ENCODE data around the gene ZNF629. TPM values are rescaled to one million over a fixed set of nuclear protein-coding genes. Genes with fewer than 3 reads are reported as not detected.
"Not testable (repeated sequence)": the region's sequence is repeated elsewhere in the genome, so short reads cannot be mapped to it uniquely, and the experiment has no call there.

ZNF629 gene
- total RNA-seq = 1 to 10 TPM in 1 of 2 donors, under 1 TPM in 1; 0.16 to 3.6 TPM

DNA sequence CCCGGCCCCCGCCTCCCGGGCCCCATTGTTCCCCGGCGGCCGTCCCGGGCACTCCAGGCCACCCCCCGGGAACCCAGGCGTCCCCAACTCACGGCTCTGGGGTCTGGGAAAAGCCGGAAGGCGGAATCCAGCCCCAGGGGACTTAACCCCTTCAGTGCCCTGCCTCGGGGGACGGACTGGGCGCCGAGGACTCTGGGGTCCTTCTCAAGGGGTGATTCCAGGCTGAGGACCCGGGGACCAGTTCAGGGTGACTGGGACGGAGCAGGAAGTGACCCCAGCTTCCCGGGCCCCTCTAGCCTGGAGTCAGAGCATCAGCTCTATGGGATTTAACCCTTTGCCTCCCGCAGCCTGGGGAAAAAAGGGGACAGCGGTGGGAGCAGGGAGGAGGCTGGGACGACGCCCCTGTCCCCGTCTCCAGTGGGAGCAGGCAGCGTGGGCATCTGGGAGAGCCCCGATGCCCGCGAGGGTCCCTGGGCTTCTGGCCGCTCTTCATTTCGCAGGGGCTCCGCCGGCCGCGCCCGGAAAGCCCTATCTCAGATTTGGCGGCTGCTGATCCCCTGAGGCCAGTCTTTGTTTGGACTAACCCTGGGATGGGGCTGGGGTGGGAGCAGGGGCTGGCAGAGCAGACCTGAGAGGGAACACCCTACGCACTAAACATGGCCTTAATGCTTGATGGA, at the start of gene ZNF629:
Gene ZNF629 (minus strand): TSS at position 270 of the 677 bp plus-strand sequence. CDS start 2,723 bp downstream, outside the sequence.
- Mint-ChIP-seq H3K36me3 (no peaks in the 10 kb centered on the region), H3K27ac (peak within 1 kb of the TSS; percentile 38 to 72), H3K9me3 (no peaks in the 10 kb centered on the region)
- DNase-seq (ENCODE audit: low spot score in 2 of 2) = no peak
- peak; percentile 49 to 56 for ATAC-seq

DNA sequence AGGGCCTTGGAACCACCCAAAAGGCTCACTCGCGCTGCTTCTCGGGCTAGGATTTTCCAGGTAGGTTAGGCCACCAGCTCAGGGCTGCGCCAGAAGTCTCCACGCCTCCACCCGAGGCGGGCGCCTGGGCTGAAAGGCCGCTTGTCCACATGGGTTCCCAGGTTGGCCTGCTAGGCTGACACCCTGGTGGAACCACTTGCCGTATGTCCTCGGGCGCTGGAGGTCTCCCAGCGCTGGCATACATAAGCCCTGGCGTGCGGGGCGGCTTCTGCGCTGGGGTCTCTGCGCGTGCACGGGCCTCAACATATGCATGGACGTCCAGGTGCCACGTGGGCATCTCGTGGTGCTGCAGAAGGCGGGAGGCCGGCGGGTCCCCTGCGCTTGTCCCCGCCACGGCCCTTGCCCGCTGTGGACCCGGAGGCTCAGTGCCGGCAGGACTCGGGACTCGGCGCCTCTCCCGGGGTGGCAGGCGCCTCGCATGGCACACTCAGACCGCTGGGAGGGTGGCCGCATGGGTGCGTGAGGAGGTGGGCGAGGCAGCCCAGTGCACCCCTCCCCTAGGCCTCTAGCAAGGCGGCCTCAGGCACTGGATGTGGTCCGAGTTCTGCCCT, 47.2 kb upstream of the ZNF629 start:
- H3K27ac Mint-ChIP-seq = no peak overlapping the region
- ATAC-seq = no peak

GRCh38 chr16:30830072-30830417, 43.0 kb upstream of the ZNF629 start:
- ATAC-seq (no peak), DNase-seq (ENCODE audit: low spot score in 2 of 2) (no peak)
- H3K36me3 Mint-ChIP-seq = no peaks in the 10 kb centered on the region
- no peaks in the 10 kb centered on the region for H3K9me3 Mint-ChIP-seq
- H3K27ac Mint-ChIP-seq = no peak overlapping the region

More for the DNA sequence above, 47.2 kb upstream of the ZNF629 start:
- no peak for DNase-seq (ENCODE audit: low spot score in 2 of 2)
- H3K36me3 Mint-ChIP-seq = no peaks in the 10 kb centered on the region
- H3K9me3 Mint-ChIP-seq = no peaks in the 10 kb centered on the region

DNA sequence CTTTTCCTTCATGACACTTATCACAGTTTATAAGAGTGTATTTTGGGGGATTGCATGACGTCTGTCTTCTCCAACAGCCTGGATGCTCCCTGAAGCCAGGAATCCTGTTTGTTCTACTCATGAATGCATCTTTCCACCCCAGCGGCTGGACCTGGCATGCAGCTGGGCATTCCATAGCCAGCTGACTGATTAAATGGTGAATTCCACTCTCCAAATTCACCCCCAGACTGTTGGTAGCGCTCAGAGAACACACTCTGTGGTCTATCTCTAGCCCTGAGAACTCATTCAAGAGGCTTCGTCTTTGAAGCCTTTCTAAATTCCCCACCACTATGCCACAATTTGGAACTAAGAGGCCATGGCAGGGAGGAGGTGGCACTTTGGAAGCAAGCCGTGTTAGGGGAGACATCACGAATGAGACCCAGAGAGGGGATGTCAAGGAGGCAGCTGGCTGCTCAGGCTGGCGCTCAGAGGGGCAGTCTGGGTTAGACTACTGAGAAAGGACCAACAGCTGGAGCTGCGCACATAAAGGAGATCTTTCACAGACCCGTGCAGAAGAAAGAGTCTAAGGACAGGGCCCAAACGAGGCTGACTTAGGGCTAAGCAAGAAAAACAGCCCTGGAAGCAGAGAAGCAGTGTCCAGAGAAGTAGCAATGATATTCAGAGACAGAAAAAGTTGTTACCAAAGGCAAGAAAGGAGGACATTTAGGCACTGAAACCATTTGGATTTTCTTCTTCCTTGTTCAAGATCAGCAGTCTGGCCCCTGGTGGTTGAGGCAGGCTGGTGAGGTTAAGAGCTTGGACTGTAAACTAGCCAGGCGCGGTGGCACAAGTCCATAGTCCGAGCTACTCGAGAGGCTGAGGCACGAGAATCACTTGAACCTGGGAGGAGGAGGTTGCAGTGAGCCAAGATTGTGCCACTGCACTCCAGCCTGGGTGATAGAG, 42.4 kb upstream of the ZNF629 start:
- ATAC-seq (no peak), DNase-seq (ENCODE audit: low spot score in 2 of 2) (no peak)
- no peaks in the 10 kb centered on the region for H3K36me3 Mint-ChIP-seq
- no peaks in the 10 kb centered on the region for H3K9me3 Mint-ChIP-seq
- H3K27ac Mint-ChIP-seq = no peak overlapping the region

DNA sequence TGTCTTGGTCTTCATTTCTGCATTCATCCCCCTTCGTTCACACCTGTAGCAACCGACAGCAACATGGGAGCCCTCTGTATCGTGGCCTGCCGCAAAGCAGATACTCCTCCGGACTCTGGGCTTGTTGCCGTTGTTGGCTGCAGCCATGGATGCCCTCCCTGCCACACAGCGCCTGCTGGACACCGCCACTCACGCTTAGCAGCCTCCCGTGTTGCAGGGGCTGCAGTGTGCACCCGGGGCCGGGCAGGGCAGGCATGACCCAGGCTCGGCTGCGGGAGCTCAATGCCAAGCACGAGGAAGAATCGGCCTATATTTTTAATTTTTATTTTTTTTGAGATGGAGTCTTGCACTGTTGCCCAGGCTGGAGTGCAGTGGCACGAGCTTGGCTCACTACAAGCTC, 34.9 kb upstream of the ZNF629 start:
- H3K9me3 Mint-ChIP-seq = no peaks in the 10 kb centered on the region
- no peak for DNase-seq (ENCODE audit: low spot score in 2 of 2)

GRCh38 chr16:30821441-30821840, 34.4 kb upstream of the ZNF629 start:
- H3K36me3 Mint-ChIP-seq; DNase-seq (ENCODE audit: low spot score in 2 of 2); ATAC-seq; H3K9me3 Mint-ChIP-seq: not testable (repeated sequence)
- peak overlapping the region in 1 of 2 donors; percentile 26 for H3K27ac Mint-ChIP-seq

More for the DNA sequence above, 34.9 kb upstream of the ZNF629 start:
- H3K27ac Mint-ChIP-seq = peak overlapping the region in 1 of 2 donors; percentile 26
- no peak for ATAC-seq
- no peaks in the 10 kb centered on the region for H3K36me3 Mint-ChIP-seq

DNA sequence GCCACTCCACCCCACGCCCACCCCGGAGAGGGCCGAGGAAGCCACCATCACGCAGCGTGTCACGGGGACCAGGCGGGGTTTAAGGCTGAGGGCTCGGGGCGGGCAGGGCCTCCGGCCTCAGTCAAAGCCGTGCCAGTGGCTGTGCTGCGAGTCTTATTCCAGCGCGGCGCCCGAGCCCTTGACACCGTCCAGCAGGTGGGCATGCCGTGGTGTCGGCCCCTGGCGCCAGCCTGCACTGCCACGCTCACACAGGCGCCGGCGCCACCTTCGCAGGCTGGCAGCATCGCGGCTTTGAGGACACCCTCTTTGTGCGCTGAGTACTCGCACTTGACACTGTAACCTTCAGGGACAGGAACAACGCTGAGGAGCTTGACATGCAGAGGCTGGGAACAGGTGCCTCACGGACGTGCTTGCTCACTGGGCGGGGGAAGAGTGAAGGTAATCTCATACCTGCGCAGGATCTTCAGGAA, 34.0 kb upstream of the ZNF629 start:
- Mint-ChIP-seq H3K27ac (no peak overlapping the region), H3K9me3 (no peaks in the 10 kb centered on the region), H3K36me3 (no peaks in the 10 kb centered on the region)
- DNase-seq (ENCODE audit: low spot score in 2 of 2) (no peak), ATAC-seq (no peak)

DNA sequence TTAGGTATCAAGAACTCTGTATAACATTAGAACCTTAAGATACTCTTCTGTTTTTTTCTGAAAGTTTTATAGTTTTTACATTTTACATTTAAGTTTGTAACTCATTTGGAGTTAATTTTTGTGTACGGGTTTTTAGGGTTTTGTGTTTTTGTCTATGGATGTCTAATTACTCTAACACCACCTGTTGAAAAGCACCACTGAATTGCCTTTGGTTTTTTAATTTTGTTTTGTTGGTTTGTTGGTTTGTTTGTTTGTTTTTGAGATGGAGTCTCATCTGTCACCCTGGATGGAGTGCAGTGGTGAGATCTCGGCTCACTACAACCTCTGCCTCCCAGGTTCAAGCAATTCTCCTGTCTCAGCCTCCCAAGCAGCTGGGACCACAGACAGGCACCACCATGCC, 29.8 kb upstream of the ZNF629 start:
- Mint-ChIP-seq H3K9me3 (no peaks in the 10 kb centered on the region), H3K27ac (no peak overlapping the region), H3K36me3 (no peaks in the 10 kb centered on the region)
- no peak for DNase-seq (ENCODE audit: low spot score in 2 of 2)
- ATAC-seq = no peak

DNA sequence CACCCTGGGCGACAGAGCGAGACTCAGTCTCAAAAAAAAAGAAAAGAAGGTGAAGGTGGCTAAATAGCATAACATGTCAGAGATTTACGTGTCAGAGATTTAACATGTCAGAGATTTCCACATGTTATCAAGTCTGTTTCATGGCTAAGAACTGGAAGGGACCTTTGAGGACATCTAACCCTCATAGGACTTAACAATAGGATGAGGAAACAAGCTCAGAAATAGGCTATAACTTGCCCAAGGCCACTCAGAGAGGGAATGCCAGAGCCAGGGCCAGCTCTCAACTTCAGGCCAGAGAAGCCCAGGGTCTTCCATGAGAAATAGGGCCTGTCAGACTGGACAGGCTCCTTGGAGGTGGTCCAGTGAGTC, 26.8 kb upstream of the ZNF629 start:
- H3K27ac Mint-ChIP-seq = peak overlapping the region; percentile 3 to 92
- H3K36me3 Mint-ChIP-seq = no peaks in the 10 kb centered on the region
- DNase-seq (ENCODE audit: low spot score in 2 of 2) = no peak
- no peaks in the 10 kb centered on the region for H3K9me3 Mint-ChIP-seq
- no peak for ATAC-seq

- not testable (repeated sequence) for H3K9me3 Mint-ChIP-seq; H3K27ac Mint-ChIP-seq; H3K36me3 Mint-ChIP-seq; ATAC-seq; DNase-seq (ENCODE audit: low spot score in 2 of 2)
Measured at GRCh38 chr16:30809675-30810074, 22.7 kb upstream of the ZNF629 start.

DNA sequence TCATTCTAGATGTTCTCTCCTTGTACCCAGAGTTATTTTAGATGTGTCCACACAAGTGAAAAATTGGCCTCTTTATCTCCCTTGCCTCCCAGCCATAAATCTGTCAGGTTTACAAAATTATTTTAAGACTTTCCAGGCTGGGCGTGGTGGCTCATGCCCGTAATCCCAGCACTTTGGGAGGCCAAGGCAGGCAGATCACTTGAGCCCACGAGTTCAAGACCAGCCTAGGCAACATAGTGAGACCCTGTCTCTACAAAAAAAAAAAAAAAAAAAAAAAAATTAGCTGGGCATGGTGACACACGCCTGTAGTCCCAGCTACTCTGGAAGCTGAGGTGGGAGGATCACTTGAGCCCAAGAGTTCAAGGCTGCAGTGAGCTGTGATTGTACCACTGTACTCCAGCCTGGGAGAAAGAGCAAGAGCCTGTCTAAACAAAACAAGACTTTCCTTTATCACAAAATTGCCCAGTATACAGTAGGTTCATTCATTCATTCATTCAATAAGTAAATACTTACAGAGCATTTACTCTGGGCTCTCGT, 22.0 kb upstream of the ZNF629 start:
- not testable (repeated sequence) for ATAC-seq; DNase-seq (ENCODE audit: low spot score in 2 of 2); H3K9me3 Mint-ChIP-seq; H3K27ac Mint-ChIP-seq; H3K36me3 Mint-ChIP-seq

GRCh38 chr16:30808146-30808545, 21.1 kb upstream of the ZNF629 start:
- no peaks in the 10 kb centered on the region for H3K9me3 Mint-ChIP-seq
- no peak for DNase-seq (ENCODE audit: low spot score in 2 of 2)
- H3K27ac Mint-ChIP-seq = no peak overlapping the region
- peaks cover 4 to 8% of the 10 kb centered on the region in 2 donors for H3K36me3 Mint-ChIP-seq
- ATAC-seq = no peak

DNA sequence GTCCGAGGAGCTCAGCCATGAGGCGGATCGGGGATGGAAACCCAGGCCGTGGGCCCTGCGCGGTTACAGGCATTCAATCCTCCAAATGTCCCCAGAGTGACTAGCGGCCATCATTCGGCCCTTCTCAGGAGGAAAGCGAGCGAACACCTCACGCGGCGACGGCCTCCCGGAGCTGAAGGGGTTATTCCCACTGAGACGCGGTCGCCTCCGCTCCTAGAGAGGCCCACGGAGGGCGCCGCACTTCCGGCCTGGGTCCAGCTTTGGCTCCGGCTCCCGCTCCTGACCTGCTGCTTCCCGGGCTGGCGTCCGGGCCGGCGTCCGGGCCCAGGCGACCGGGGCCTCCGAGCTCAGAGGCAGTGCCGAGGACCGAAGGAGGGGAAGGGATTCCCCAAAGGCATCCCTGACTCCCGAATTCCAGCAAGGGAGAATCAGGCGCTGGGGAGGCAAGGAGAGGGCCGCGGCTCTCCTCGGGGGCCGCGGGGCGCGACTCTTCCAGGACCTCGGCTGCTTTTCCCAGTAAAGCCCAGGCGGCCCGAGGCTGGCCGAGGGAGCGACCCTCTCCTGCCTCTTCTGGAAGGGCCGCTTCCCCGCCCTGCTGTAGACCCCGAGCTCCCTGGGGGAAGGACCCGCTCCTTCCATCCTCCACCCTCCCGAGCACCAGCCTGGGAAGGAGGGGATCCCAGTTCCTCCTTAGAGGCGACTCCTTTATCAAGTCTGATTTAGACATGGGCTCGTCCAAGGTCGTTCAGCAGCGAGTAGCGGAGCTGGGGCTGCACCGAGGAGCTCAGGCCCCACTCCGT, 18.6 kb upstream of the ZNF629 start:
- DNase-seq (ENCODE audit: low spot score in 2 of 2) (peak in 1 of 2 donors; percentile 50), ATAC-seq (peak; percentile 64 to 79)
- peaks cover 4 to 8% of the 10 kb centered on the region in 2 donors for H3K36me3 Mint-ChIP-seq
- no peaks in the 10 kb centered on the region for H3K9me3 Mint-ChIP-seq
- peak overlapping the region in 1 of 2 donors; percentile 15 for H3K27ac Mint-ChIP-seq

DNA sequence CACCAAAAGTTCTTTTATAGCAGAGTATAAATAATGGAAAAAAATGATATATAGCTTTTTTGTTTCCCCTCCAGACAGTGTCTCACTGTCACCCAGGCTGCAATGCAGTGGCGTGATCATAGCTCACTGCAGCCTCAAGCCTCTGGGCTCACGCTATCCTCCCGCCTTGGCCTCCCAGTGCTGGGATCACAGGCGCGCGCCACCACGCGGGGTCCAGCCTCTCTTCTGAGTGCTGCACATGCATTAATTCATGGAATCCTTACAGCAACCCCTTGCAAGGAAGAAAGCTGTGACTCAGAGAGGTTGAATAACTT, 18.0 kb upstream of the ZNF629 start:
- H3K9me3 Mint-ChIP-seq = no peaks in the 10 kb centered on the region
- peaks cover 4 to 8% of the 10 kb centered on the region in 2 donors for H3K36me3 Mint-ChIP-seq
- ATAC-seq (peak; percentile 43), DNase-seq (ENCODE audit: low spot score in 2 of 2) (peak in 1 of 2 donors; percentile 39)
- peak overlapping the region in 1 of 2 donors; percentile 15 for H3K27ac Mint-ChIP-seq

GRCh38 chr16:30802936-30803335, 15.9 kb upstream of the ZNF629 start:
- H3K9me3 Mint-ChIP-seq = no peaks in the 10 kb centered on the region
- no peak for DNase-seq (ENCODE audit: low spot score in 2 of 2)
- H3K27ac Mint-ChIP-seq = no peak overlapping the region
- ATAC-seq = no peak
- H3K36me3 Mint-ChIP-seq = peaks cover 4 to 8% of the 10 kb centered on the region in 2 donors

DNA sequence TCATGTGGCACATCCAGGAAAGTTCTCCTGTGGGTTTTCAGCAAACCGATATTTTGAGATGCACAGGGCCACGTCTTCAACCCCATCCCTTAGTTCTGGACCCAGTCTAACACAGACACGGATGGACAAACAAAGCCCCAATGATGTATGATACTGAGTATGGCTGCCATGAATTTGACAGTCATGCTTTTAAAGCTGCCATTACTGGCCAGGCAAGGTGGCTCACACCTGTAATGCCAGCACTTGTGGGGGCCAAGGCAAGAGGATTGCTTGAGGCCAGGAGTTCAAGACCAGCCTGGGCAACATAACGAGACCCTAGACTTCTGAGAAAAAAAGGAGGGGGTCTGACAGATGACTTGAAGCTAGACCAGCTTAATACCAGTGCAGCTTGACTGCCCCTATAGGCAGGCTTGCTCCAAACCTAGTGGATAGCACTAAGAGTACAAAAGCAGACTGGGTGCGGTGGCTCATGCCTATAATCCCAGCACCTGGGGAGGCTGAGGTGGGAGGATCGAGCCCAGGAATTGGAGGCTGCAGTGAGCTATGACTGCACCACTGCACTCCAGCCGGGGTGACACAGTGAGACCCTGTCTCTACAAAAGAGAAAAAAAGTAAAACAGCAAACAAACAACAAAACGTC, 10.8 kb upstream of the ZNF629 start:
- Mint-ChIP-seq H3K9me3 (no peaks in the 10 kb centered on the region), H3K36me3 (no peaks in the 10 kb centered on the region), H3K27ac (no peak overlapping the region)
- DNase-seq (ENCODE audit: low spot score in 2 of 2) (no peak), ATAC-seq (no peak)

Data from activated naive CD4-positive, alpha-beta T cell treated with anti-CD3 and anti-CD28 coated beads, Interleukin-2, amount 50 U/mL, for 72 hours (primary cell).